H1 (cell line): ENCODE data around the gene CNTN5. TPM values are rescaled to one million over a fixed set of nuclear protein-coding genes. Genes with fewer than 3 reads are reported as not detected.

Experiments used
- CTCF ChIA-PET: fragments of 300-600 bp; sonication (Branson Sonifier 250); formaldehyde crosslinking; loops from one replicate; lab custom pipeline; 2021; ENCODE audit not compliant: partially characterized antibody; lab: Charles Lee
- POLR2A ChIA-PET: fragments of 300-600 bp; sonication (Branson Sonifier 250); formaldehyde crosslinking; loops from one replicate; lab custom pipeline; 2021; ENCODE audit warnings: inconsistent platforms; ENCODE audit not compliant: partially characterized antibody; lab: Charles Lee
- DNase-seq, 2 experiments: peaks; one replicate each; pipeline versions ENCODE4 v3.0.0 to v3.0.0-alpha.2; 2010 to 2022; ENCODE audit warnings: low spot score in 2 of 2, low read depth in 1 of 2, mixed read lengths in 1 of 2
- FAIRE-seq: peaks from 2 replicates; lab custom pipeline; 2011; peaks lifted over from hg19 to GRCh38; lab: Jason Lieb, UNC
- H2AFZ ChIP-seq: 2 replicates; pipeline ENCODE4 v1.8.1; 2012; ENCODE audit warnings: low read length, inconsistent platforms
- H2AK5ac ChIP-seq: 2 replicates; pipeline ENCODE4 v1.6.1; 2013; ENCODE audit warnings: low read depth, low read length
- H2BK120ac ChIP-seq: replicated peaks from 2 replicates; pipeline ENCODE3; 2013; ENCODE audit warnings: low read depth, low read length, inconsistent platforms
- H2BK12ac ChIP-seq: 2 replicates; pipeline ENCODE4 v1.6.1; 2013; ENCODE audit warnings: low read depth, low read length
- H2BK15ac ChIP-seq: 2 replicates; pipeline ENCODE4 v1.6.1; 2013; ENCODE audit warnings: low read length
- H2BK20ac ChIP-seq: 2 replicates; pipeline ENCODE4 v1.6.1; 2013; ENCODE audit warnings: low read length
- H2BK5ac ChIP-seq: 2 replicates; pipeline ENCODE4 v1.6.1; 2013; ENCODE audit warnings: low read depth, low read length
- H3K14ac ChIP-seq: 2 replicates; pipeline ENCODE4 v1.6.1; 2013; ENCODE audit warnings: inconsistent platforms; ENCODE audit not compliant: insufficient read length
- H3K18ac ChIP-seq: 2 replicates; pipeline ENCODE4 v1.6.1; 2013; ENCODE audit warnings: low read length; ENCODE audit errors: extremely low read depth
- H3K23ac ChIP-seq: 2 replicates; pipeline ENCODE4 v1.6.1; 2013; ENCODE audit warnings: inconsistent platforms; ENCODE audit not compliant: insufficient read length
- H3K23me2 ChIP-seq: 2 replicates; pipeline ENCODE4 v1.6.1; 2013; ENCODE audit warnings: low read depth, low read length
- H3K27ac ChIP-seq: 2 replicates; pipeline ENCODE4 v1.6.1; 2011; ENCODE audit warnings: low read depth, low read length, inconsistent platforms
- H3K27me3 ChIP-seq, 4 experiments: replicated peaks in 1 of 4; 1 replicate in 1 of 4; 2 replicates in 3 of 4; pipeline versions ENCODE4 v1.6.1 to v1.8.1; 2011 to 2013; ENCODE audit warnings: low read length in 3 of 4, mild to moderate bottlenecking in 3 of 4, inconsistent platforms in 2 of 4, mixed read lengths in 2 of 4, moderate library complexity in 1 of 4; ENCODE audit not compliant: control insufficient read depth in 3 of 4, insufficient read depth in 3 of 4; ENCODE audit errors: extremely low read depth in 1 of 4
- H3K36me3 ChIP-seq, 4 experiments: 2 replicates each; pipeline versions ENCODE4 v1.6.1 to v1.8.1; 2011 to 2013; ENCODE audit warnings: mild to moderate bottlenecking in 4 of 4, low read length in 3 of 4, moderate library complexity in 2 of 4, control low read depth in 1 of 4, inconsistent platforms in 1 of 4; ENCODE audit not compliant: insufficient read depth in 4 of 4, control insufficient read depth in 2 of 4
- H3K4ac ChIP-seq: replicated peaks from 2 replicates; pipeline ENCODE3; 2013; ENCODE audit warnings: low read length, low read depth, mixed read lengths, inconsistent platforms; ENCODE audit not compliant: insufficient read length
- H3K4me1 ChIP-seq, 4 experiments: replicated peaks in 1 of 4; 1 replicate in 1 of 4; 2 replicates in 3 of 4; pipeline versions ENCODE4 v1.6.1 to v1.8.1; 2011 to 2013; ENCODE audit warnings: low read length in 3 of 4, inconsistent platforms in 2 of 4, mixed read lengths in 1 of 4; ENCODE audit not compliant: insufficient read depth in 4 of 4, control insufficient read depth in 3 of 4
- H3K4me2 ChIP-seq, 2 experiments: 2 replicates each; pipeline versions ENCODE4 v1.6.1 to v1.8.1; 2011 to 2013; ENCODE audit warnings: low read depth in 2 of 2, low read length in 2 of 2, control low read depth in 1 of 2, inconsistent platforms in 1 of 2, mild to moderate bottlenecking in 1 of 2; ENCODE audit not compliant: insufficient read depth in 1 of 2
- H3K4me3 ChIP-seq, 4 experiments: fragments of 200-600, 300-600 bp in 1 of 4; sonication (generic), shearing (Covaris generic), sonication (Bioruptor Twin) in 1 of 4; 2 replicates each; pipeline versions ENCODE4 v1.5.1 to v1.8.1; 2011 to 2016; ENCODE audit warnings: low read length in 4 of 4, low read depth in 3 of 4, control low read depth in 2 of 4, inconsistent platforms in 2 of 4, mild to moderate bottlenecking in 2 of 4, mixed read lengths in 1 of 4, moderate library complexity in 1 of 4; ENCODE audit not compliant: insufficient read depth in 2 of 4; ENCODE audit errors: extremely low read depth in 1 of 4
- H3K56ac ChIP-seq: replicated peaks from 2 replicates; pipeline ENCODE3; 2013; ENCODE audit warnings: low read depth, mild to moderate bottlenecking, mixed read lengths, low read length, inconsistent platforms; ENCODE audit not compliant: insufficient read length
- H3K79me1 ChIP-seq: 2 replicates; pipeline ENCODE4 v1.6.1; 2013; ENCODE audit warnings: low read depth, low read length, control low read depth
- H3K79me2 ChIP-seq, 2 experiments: 2 replicates each; pipeline versions ENCODE4 v1.6.1 to v1.8.1; 2012 to 2013; ENCODE audit warnings: low read length in 2 of 2, mild to moderate bottlenecking in 2 of 2, inconsistent platforms in 1 of 2; ENCODE audit not compliant: insufficient read depth in 2 of 2, control insufficient read depth in 1 of 2
- H3K9ac ChIP-seq, 4 experiments: replicated peaks in 1 of 4; 1 replicate in 1 of 4; 2 replicates in 3 of 4; pipeline versions ENCODE4 v1.6.1 to v1.8.1; 2011 to 2013; ENCODE audit warnings: low read depth in 3 of 4, low read length in 3 of 4, control low read depth in 2 of 4, mild to moderate bottlenecking in 2 of 4, moderate library complexity in 2 of 4, inconsistent platforms in 1 of 4; ENCODE audit errors: extremely low read depth in 1 of 4
- H3K9me3 ChIP-seq, 2 experiments: 2 replicates each; pipeline versions ENCODE4 v1.6.1 to v1.8.1; 2012 to 2013; ENCODE audit warnings: mild to moderate bottlenecking in 2 of 2, moderate library complexity in 2 of 2, control low read depth in 1 of 2, inconsistent platforms in 1 of 2, low read depth in 1 of 2, low read length in 1 of 2, mixed read lengths in 1 of 2; ENCODE audit not compliant: insufficient read depth in 2 of 2
- H4K20me1 ChIP-seq, 2 experiments: replicated peaks in 1 of 2; 2 replicates each; pipeline versions ENCODE3 to v1.8.1; 2011 to 2013; ENCODE audit warnings: inconsistent platforms in 2 of 2, low read length in 2 of 2, mild to moderate bottlenecking in 1 of 2; ENCODE audit not compliant: insufficient read depth in 2 of 2, control insufficient read depth in 1 of 2
- H4K5ac ChIP-seq: 2 replicates; pipeline ENCODE4 v1.6.1; 2013; ENCODE audit warnings: low read length, low read depth, mixed read lengths, inconsistent platforms; ENCODE audit not compliant: insufficient read length
- H4K8ac ChIP-seq: 2 replicates; pipeline ENCODE4 v1.8.0; 2013; ENCODE audit warnings: mild to moderate bottlenecking, moderate library complexity, low read length, inconsistent platforms; ENCODE audit not compliant: insufficient read depth; ENCODE audit errors: extremely low read depth
- H4K91ac ChIP-seq: replicated peaks from 2 replicates; pipeline ENCODE3; 2013; ENCODE audit warnings: low read length, mixed read lengths, inconsistent platforms; ENCODE audit not compliant: insufficient read length
- CHD1 ChIP-seq: IDR thresholded peaks from 2 replicates; pipeline ENCODE4 v1.6.1; 2012; ENCODE audit warnings: low read depth, low read length, improper control_type of control experiment
- FOSL1 ChIP-seq: IDR thresholded peaks from 2 replicates; pipeline ENCODE4 v1.6.1; 2011; ENCODE audit warnings: mild to moderate bottlenecking, low read depth, low read length, moderate library complexity; ENCODE audit not compliant: insufficient read depth
- HDAC2 ChIP-seq, 2 experiments: fragments of 300-600 bp in 1 of 2; sonication (generic) in 1 of 2; IDR thresholded peaks; 2 replicates each; pipeline ENCODE4 v1.6.1; 2011 to 2012; ENCODE audit warnings: low read depth in 2 of 2, low read length in 2 of 2, mild to moderate bottlenecking in 2 of 2, moderate library complexity in 2 of 2, borderline replicate concordance in 1 of 2, inconsistent platforms in 1 of 2
- NANOG ChIP-seq: IDR thresholded peaks from 2 replicates; pipeline ENCODE4 v1.6.1; 2011; ENCODE audit warnings: low read length, low read depth, mild to moderate bottlenecking, inconsistent platforms; ENCODE audit not compliant: insufficient read depth, poor library complexity, severe bottlenecking
- POLR2AphosphoS5 ChIP-seq: IDR thresholded peaks from 2 replicates; pipeline ENCODE4 v1.6.1; 2011; ENCODE audit warnings: low read depth, low read length
- POU5F1 ChIP-seq: IDR thresholded peaks from 2 replicates; pipeline ENCODE4 v1.6.1; 2011; ENCODE audit warnings: low read depth, mild to moderate bottlenecking, low read length, moderate library complexity
- RFX5 ChIP-seq: IDR thresholded peaks from 2 replicates; pipeline ENCODE4 v1.6.1; 2011; ENCODE audit warnings: low read depth, low read length, improper control_type of control experiment, borderline replicate concordance
- RXRA ChIP-seq: IDR thresholded peaks from 2 replicates; pipeline ENCODE4 v1.6.1; 2011; ENCODE audit warnings: low read depth, mild to moderate bottlenecking, low read length, moderate library complexity; ENCODE audit not compliant: insufficient read depth
- SIN3A ChIP-seq, 2 experiments: IDR thresholded peaks in 1 of 2; conservative IDR thresholded peaks in 1 of 2; 2 replicates each; pipeline ENCODE4 v1.6.1; 2011 to 2012; ENCODE audit warnings: low read length in 2 of 2, improper control_type of control experiment in 1 of 2, low read depth in 1 of 2, mild to moderate bottlenecking in 1 of 2
- SIRT6 ChIP-seq: IDR thresholded peaks from one replicate; pipeline ENCODE4 v1.7.1; 2012; ENCODE audit warnings: low read length, inconsistent platforms
- SP1 ChIP-seq: IDR thresholded peaks from 2 replicates; pipeline ENCODE4 v1.6.1; 2011; ENCODE audit warnings: low read depth, low read length
- SRF ChIP-seq: IDR thresholded peaks from 2 replicates; pipeline ENCODE4 v1.6.1; 2011; ENCODE audit warnings: mild to moderate bottlenecking, low read depth, low read length, moderate library complexity
- TEAD4 ChIP-seq: IDR thresholded peaks from 2 replicates; pipeline ENCODE4 v1.6.1; 2012; ENCODE audit warnings: low read depth, low read length, inconsistent platforms, mixed read lengths
- WGBS, 2 experiments: shearing (Covaris generic) in 1 of 2; methylation state at CpG; one replicate each; pipeline versions ENCODE4 v1.1.6 to v1.1.7; 2013 to 2015; ENCODE audit warnings: low lambda C conversion rate in 2 of 2, mixed read lengths in 2 of 2, inconsistent platforms in 1 of 2, low coverage in 1 of 2, missing lambda C conversion rate in 1 of 2; ENCODE audit not compliant: insufficient replicate concordance in 2 of 2, insufficient coverage in 1 of 2, insufficient read length in 1 of 2; ENCODE audit errors: extremely low coverage in 1 of 2, missing lambda C conversion rate in 1 of 2; 5-methylcytosine and 5-hydroxymethylcytosine counted together
- polyA plus RNA-seq, 7 experiments: library from polyadenylated mRNA; depleted of rRNA in 3 of 7; stranded (reverse) in 5 of 7; unstranded in 2 of 7; fragments of >200 nt in 5 of 7; fragments of 200-250 nt in 2 of 7; gene quantifications; 1 replicate in 5 of 7; 2 replicates in 1 of 7; 4 replicates in 1 of 7; pipeline versions ENCODE4 v1.2.1 to v1.2.3, GENCODE V29; 2011 to 2013; ENCODE audit warnings: missing spikeins in 2 of 7, mixed read lengths in 2 of 7
- total RNA-seq: library from RNA; stranded (reverse); fragmentation: NEBNext Ultra II Directional; extraction: Animal tissue kit (Norgen Biotek cat#: 25700); gene quantifications from 2 replicates; pipeline ENCODE4 v1.2.1, GENCODE V29; 2021
- TF ChIP-seq, protein P1 (sequence below): IDR thresholded peaks from 2 replicates; pipeline ENCODE4 v1.6.1; 2012; ENCODE audit warnings: inconsistent platforms

The CNTN5 gene
- total and polyA plus RNA-seq, 2 of the 8 experiments (the other 6 are each of a cell fraction or from before 2014, with no cell fraction given) = not detected

DNA sequence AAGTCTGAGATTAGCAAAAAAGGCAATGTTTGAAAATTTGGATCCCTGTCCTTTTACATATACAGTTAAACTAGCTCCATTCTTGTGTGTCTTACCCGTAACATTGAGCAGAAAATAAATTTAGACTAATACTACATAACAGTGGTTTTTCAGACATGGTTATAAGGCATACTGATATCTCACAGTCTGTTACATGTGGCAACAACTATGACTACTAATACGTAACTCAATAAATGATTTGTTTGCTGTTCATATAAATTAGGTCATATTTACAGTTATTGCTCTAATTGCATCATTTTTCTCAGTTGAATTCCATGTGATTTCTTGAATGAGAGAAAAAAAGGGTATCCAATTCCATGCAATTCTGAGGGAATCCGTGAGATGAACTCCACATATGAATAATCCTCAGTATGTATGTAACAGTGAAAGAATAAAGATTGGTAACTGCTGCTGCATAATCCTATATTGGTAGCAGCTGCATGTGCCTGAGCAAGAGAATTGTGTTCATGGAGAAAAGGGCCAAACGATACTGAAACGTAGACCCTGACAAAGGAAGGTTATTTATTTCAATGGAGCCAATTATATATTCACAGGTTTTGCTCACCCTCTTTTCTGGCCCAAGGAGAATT lies 1275.4 kb downstream of the CNTN5 start:
- no peak overlapping the region for H3K14ac ChIP-seq
- H2BK15ac ChIP-seq = no peak overlapping the region
- H2AFZ ChIP-seq = no peak overlapping the region
- no peak overlapping the region for H4K91ac ChIP-seq
- H4K8ac ChIP-seq = no peak overlapping the region
- H3K79me1 ChIP-seq = no peaks in the 10 kb centered on the region
- H3K4ac ChIP-seq = no peak overlapping the region
- FAIRE-seq (no peak), DNase-seq (no peak)
- no peak overlapping the region for H4K5ac ChIP-seq
- peaks cover 0 to 3% (median 0%) of the 10 kb centered on the region in 4 experiments; a peak in 1 of 7 replicates for H3K4me1 ChIP-seq
- no peaks in the 10 kb centered on the region for H3K36me3 ChIP-seq
- H2AK5ac ChIP-seq = no peak overlapping the region
- H3K4me2 ChIP-seq = no peak overlapping the region
- POLR2A ChIA-PET = no interaction called here
- no peak overlapping the region for H3K4me3 ChIP-seq
- no peaks in the 10 kb centered on the region for H4K20me1 ChIP-seq
- H2BK5ac ChIP-seq = no peak overlapping the region
- no peak overlapping the region for H2BK20ac ChIP-seq
- H3K27me3 ChIP-seq = no peaks in the 10 kb centered on the region
- no peaks in the 10 kb centered on the region for H3K23me2 ChIP-seq
- H3K79me2 ChIP-seq = no peaks in the 10 kb centered on the region
- WGBS, 2 experiments = 57% methylated on average over 5 of the region's 5 CpGs; no CpG with 5 or more reads in 1 of the 2 experiments
- no peak for TF ChIP-seq CHD1
- TF ChIP-seq POLR2AphosphoS5 = no peak
- TF ChIP-seq POU5F1 = no peak
- TF ChIP-seq FOSL1 = no peak
- no peak for TF ChIP-seq SIN3A (conservative IDR thresholded peaks at IDR 0.05 in 1 of 2, IDR thresholded peaks at IDR 0.05 in 1 of 2; ENCODE audit: low read depth in 1 of 2, low read length in 2 of 2)
- TF ChIP-seq NANOG = no peak
- no peak for TF ChIP-seq HDAC2 (IDR thresholded peaks at IDR 0.05; ENCODE audit: borderline replicate concordance in 1 of 2, low read depth in 2 of 2, low read length in 2 of 2)
- TF ChIP-seq RXRA = no peak
- no peak for TF ChIP-seq RFX5
- TF ChIP-seq, protein P1, sequence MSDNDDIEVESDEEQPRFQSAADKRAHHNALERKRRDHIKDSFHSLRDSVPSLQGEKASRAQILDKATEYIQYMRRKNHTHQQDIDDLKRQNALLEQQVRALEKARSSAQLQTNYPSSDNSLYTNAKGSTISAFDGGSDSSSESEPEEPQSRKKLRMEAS = no peak
- no peak for TF ChIP-seq SIRT6
- TF ChIP-seq SP1 = no peak
- no peak for TF ChIP-seq TEAD4
- no peak for TF ChIP-seq SRF
- no peak overlapping the region for H3K27ac ChIP-seq
- no peak overlapping the region for H2BK12ac ChIP-seq
- no peak overlapping the region for H2BK120ac ChIP-seq
- H3K18ac ChIP-seq = no peak overlapping the region
- no peak overlapping the region for H3K56ac ChIP-seq
- no peak overlapping the region for H3K9ac ChIP-seq
- CTCF ChIA-PET = interaction anchor here (1.0 kb wide), 1 partner anchor 19 kb away, joined by 3 read pairs; no protein-coding TSS in a partner anchor
- H3K9me3 ChIP-seq = no peaks in the 10 kb centered on the region
- no peak overlapping the region for H3K23ac ChIP-seq
